Prostate gland (tissue), 2 donors: Measurements from ENCODE around the gene TFAM.

Experiments used
- POLR2A ChIP-seq: fragments of 450-650 bp; IDR thresholded peaks from one replicate; pipeline ENCODE4 v1.6.1; 2016; ENCODE audit warnings: antibody characterized with exemption, mild to moderate bottlenecking
- POLR2AphosphoS5 ChIP-seq: sonication (generic); formaldehyde crosslinking; IDR thresholded peaks from one replicate; pipeline ENCODE4 v1.6.1; 2017; ENCODE audit warnings: antibody characterized with exemption
- TF ChIP-seq, protein P1 (sequence below), 4 experiments: fragments of 200-600 bp in 2 of 4; fragments of 450-650 bp in 2 of 4; sonication (generic) in 2 of 4; IDR thresholded peaks; 1 replicate in 3 of 4; 2 replicates in 1 of 4; pipeline ENCODE4 v1.5.1; 2016 to 2019; ENCODE audit warnings: antibody characterized with exemption in 4 of 4, mild to moderate bottlenecking in 2 of 4, moderate library complexity in 2 of 4

DNA sequence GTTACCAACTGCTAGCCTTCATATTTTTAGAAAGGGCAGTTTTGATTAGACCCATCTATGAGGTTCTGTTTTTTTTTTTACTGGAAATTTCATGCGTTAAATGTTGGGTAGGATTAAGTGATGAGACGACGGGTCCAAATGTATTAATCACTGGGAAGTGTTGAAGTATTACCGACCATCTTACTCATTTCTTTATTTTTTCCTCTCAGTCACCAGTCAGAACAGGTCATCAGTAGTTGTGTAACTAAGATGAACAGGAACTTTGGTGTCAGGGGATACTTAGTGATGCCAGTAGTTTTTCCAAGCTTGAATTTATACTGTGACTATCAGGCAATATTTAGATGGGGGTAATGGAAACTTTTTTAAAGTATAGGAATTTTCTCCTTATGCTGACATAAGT is 14.2 kb downstream of the TFAM start:
- TF ChIP-seq, protein P1, sequence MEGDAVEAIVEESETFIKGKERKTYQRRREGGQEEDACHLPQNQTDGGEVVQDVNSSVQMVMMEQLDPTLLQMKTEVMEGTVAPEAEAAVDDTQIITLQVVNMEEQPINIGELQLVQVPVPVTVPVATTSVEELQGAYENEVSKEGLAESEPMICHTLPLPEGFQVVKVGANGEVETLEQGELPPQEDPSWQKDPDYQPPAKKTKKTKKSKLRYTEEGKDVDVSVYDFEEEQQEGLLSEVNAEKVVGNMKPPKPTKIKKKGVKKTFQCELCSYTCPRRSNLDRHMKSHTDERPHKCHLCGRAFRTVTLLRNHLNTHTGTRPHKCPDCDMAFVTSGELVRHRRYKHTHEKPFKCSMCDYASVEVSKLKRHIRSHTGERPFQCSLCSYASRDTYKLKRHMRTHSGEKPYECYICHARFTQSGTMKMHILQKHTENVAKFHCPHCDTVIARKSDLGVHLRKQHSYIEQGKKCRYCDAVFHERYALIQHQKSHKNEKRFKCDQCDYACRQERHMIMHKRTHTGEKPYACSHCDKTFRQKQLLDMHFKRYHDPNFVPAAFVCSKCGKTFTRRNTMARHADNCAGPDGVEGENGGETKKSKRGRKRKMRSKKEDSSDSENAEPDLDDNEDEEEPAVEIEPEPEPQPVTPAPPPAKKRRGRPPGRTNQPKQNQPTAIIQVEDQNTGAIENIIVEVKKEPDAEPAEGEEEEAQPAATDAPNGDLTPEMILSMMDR (IDR thresholded peaks at IDR 0.05): no peak
- TF ChIP-seq POLR2AphosphoS5 (no peak), POLR2A (no peak)
